B cell (primary cell): ENCODE measurements around the gene FSTL3.

Experiments
- EZH2 ChIP-seq: IDR thresholded peaks from 2 replicates; pipeline ENCODE4 v1.6.1; 2012; ENCODE audit warnings: borderline replicate concordance, low read depth, mild to moderate bottlenecking, moderate library complexity, low read length; ENCODE audit not compliant: insufficient read depth, poor library complexity, severe bottlenecking
- TF ChIP-seq, protein P1 (sequence below): fragments of 200-600 bp; IDR thresholded peaks from one replicate; pipeline ENCODE4 v1.8.0; 2022; ENCODE audit warnings: antibody characterized with exemption, mild to moderate bottlenecking

GRCh38 chr19:646779-647565 is 29.2 kb upstream of the FSTL3 start:
- TF ChIP-seq, protein P1, sequence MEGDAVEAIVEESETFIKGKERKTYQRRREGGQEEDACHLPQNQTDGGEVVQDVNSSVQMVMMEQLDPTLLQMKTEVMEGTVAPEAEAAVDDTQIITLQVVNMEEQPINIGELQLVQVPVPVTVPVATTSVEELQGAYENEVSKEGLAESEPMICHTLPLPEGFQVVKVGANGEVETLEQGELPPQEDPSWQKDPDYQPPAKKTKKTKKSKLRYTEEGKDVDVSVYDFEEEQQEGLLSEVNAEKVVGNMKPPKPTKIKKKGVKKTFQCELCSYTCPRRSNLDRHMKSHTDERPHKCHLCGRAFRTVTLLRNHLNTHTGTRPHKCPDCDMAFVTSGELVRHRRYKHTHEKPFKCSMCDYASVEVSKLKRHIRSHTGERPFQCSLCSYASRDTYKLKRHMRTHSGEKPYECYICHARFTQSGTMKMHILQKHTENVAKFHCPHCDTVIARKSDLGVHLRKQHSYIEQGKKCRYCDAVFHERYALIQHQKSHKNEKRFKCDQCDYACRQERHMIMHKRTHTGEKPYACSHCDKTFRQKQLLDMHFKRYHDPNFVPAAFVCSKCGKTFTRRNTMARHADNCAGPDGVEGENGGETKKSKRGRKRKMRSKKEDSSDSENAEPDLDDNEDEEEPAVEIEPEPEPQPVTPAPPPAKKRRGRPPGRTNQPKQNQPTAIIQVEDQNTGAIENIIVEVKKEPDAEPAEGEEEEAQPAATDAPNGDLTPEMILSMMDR: no peak
- no peak for TF ChIP-seq EZH2
